22Rv1 (cell line): ENCODE results near the gene VEGFA.

Experiments used
- H3K27ac ChIP-seq: fragments of 450-650 bp; 2 replicates; pipeline ENCODE4 v1.5.1; 2017
- ZFX ChIP-seq: fragments of 450-650 bp; IDR thresholded peaks from 2 replicates; pipeline ENCODE4 v1.6.1; 2017; ENCODE audit warnings: antibody characterized with exemption, borderline replicate concordance
- TF ChIP-seq, protein P1 (sequence below): fragments of 450-650 bp; IDR thresholded peaks from 2 replicates; pipeline ENCODE4 v1.5.1; 2017; ENCODE audit warnings: mild to moderate bottlenecking

VEGFA gene

DNA sequence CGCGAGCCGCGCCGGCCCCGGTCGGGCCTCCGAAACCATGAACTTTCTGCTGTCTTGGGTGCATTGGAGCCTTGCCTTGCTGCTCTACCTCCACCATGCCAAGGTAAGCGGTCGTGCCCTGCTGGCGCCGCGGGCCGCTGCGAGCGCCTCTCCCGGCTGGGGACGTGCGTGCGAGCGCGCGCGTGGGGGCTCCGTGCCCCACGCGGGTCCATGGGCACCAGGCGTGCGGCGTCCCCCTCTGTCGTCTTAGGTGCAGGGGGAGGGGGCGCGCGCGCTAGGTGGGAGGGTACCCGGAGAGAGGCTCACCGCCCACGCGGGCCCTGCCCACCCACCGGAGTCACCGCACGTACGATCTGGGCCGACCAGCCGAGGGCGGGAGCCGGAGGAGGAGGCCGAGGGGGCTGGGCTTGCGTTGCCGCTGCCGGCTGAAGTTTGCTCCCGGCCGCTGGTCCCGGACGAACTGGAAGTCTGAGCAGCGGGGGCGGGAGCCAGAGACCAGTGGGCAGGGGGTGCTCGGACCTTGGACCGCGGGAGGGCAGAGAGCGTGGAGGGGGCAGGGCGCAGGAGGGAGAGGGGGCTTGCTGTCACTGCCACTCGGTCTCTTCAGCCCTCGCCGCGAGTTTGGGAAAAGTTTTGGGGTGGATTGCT is 1.3 kb downstream of the VEGFA start:
- H3K27ac ChIP-seq, result peak overlapping the region; percentile 96
- TF ChIP-seq, protein P1, sequence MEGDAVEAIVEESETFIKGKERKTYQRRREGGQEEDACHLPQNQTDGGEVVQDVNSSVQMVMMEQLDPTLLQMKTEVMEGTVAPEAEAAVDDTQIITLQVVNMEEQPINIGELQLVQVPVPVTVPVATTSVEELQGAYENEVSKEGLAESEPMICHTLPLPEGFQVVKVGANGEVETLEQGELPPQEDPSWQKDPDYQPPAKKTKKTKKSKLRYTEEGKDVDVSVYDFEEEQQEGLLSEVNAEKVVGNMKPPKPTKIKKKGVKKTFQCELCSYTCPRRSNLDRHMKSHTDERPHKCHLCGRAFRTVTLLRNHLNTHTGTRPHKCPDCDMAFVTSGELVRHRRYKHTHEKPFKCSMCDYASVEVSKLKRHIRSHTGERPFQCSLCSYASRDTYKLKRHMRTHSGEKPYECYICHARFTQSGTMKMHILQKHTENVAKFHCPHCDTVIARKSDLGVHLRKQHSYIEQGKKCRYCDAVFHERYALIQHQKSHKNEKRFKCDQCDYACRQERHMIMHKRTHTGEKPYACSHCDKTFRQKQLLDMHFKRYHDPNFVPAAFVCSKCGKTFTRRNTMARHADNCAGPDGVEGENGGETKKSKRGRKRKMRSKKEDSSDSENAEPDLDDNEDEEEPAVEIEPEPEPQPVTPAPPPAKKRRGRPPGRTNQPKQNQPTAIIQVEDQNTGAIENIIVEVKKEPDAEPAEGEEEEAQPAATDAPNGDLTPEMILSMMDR, result peak; percentile 23; the same call in 1 of the 2 replicates
- no peak for TF ChIP-seq ZFX

DNA sequence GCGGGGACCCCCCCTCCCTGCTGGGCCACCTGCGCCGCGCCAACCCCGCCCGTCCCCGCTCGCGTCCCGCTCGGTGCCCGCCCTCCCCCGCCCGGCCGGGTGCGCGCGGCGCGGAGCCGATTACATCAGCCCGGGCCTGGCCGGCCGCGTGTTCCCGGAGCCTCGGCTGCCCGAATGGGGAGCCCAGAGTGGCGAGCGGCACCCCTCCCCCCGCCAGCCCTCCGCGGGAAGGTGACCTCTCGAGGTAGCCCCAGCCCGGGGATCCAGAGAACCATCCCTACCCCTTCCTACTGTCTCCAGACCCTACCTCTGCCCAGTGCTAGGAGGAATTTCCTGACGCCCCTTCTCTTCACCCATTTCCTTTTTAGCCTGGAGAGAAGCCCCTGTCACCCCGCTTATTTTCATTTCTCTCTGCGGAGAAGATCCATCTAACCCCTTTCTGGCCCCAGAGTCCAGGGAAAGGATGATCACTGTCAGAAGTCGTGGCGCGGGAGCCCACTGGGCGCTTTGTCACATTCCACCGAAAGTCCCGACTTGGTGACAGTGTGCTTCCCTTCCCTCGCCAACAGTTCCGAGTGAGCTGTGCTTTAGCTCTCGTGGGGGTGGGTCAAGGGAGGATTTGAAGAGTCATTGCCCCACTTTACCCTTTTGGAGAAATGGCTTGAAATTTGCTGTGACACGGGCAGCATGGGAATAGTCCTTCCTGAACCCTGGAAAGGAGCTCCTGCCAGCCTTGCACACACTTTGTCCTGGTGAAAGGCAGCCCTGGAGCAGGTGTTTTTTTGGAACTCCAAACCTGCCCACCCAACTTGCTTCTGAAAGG is 2.1 kb downstream of the VEGFA start:
- peak overlapping the region; percentile 96 for H3K27ac ChIP-seq
- no peak for TF ChIP-seq ZFX
- TF ChIP-seq, protein P1, result no peak

DNA sequence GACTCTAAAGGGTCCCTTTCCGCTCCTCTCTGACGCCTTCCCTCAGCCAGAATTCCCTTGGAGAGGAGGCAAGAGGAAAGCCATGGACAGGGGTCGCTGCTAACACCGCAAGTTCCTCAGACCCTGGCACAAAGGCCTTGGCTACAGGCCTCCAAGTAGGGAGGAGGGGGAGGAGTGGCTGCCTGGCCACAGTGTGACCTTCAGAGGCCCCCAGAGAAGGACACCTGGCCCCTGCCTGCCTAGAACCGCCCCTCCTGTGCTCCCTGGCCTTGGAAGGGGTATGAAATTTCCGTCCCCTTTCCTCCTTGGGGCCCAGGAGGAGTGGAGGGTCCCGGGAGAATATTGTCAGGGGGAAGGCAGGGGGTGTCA is 2.7 kb downstream of the VEGFA start:
- peak overlapping the region; percentile 96 for H3K27ac ChIP-seq
- TF ChIP-seq, protein P1, result no peak
- TF ChIP-seq ZFX, result no peak

DNA sequence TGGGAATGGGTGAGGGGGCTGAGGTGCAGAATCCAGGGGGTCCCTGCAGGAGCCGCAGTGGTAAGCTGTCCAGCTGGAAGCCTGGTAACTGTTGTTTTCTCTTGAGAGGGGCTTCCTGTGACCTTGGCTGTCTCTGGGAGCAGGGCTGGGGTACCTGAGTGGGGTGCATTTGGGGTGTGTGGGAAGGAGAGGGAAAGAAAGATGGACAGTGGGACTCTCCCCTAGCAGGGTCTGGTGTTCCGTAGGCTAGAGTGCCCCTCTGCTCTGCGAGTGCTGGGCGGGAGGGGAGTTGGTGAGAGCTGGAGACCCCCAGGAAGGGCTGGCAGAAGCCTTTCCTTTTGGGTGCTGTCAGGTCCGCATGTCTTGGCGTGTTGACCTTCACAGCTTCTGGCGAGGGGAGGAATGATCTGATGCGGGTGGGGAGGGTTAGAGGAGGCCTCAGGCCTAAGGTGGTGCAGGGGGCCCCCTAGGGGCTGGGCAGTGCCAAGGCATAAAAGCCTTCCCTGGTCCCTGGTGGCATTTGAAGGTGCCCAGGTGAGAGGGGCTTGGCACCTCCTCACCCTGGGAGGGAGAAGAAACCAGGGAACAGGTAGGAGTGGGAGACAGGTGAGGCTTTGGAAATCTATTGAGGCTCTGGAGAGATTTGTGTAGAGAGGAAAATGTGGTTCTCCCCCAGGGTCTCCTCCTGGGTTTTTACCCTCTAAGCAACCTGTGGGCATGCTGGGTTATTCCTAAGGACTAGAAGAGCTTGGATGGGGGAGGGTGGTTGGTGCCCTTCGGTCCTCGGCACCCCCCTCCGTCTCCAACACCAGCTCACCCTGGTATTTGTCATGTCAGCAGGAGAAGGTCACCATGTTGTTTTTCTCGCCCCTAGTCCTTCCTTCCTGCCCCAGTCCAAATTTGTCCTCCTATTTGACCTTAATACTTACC is 3.3 kb downstream of the VEGFA start:
- no peak for TF ChIP-seq ZFX
- TF ChIP-seq, protein P1, result peak; percentile 90
- H3K27ac ChIP-seq, result peak overlapping the region; percentile 96

DNA sequence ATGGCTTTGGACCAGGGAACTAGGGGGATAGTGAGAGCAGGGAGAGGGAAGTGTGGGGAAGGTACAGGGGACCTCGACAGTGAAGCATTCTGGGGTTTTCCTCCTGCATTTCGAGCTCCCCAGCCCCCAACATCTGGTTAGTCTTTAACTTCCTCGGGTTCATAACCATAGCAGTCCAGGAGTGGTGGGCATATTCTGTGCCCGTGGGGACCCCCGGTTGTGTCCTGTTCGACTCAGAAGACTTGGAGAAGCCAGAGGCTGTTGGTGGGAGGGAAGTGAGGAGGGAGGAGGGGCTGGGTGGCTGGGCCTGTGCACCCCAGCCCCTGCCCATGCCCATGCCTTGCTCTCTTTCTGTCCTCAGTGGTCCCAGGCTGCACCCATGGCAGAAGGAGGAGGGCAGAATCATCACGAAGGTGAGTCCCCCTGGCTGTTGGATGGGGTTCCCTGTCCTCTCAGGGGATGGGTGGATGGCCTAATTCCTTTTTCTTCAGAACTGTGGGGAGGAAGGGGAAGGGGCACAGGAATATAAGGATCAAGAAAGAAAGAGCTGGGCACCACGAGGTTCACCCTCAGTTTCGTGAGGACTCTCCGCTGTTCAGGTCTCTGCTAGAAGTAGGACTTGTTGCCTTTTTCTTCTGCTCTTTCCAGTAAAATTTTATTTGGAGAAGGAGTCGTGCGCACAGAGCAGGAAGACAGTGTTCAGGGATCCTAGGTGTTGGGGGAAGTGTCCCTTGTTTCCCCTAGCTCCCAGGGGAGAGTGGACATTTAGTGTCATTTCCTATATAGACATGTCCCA is 4.2 kb downstream of the VEGFA start:
- H3K27ac ChIP-seq, result peak overlapping the region; percentile 96
- no peak for TF ChIP-seq ZFX
- TF ChIP-seq, protein P1, result no peak

DNA sequence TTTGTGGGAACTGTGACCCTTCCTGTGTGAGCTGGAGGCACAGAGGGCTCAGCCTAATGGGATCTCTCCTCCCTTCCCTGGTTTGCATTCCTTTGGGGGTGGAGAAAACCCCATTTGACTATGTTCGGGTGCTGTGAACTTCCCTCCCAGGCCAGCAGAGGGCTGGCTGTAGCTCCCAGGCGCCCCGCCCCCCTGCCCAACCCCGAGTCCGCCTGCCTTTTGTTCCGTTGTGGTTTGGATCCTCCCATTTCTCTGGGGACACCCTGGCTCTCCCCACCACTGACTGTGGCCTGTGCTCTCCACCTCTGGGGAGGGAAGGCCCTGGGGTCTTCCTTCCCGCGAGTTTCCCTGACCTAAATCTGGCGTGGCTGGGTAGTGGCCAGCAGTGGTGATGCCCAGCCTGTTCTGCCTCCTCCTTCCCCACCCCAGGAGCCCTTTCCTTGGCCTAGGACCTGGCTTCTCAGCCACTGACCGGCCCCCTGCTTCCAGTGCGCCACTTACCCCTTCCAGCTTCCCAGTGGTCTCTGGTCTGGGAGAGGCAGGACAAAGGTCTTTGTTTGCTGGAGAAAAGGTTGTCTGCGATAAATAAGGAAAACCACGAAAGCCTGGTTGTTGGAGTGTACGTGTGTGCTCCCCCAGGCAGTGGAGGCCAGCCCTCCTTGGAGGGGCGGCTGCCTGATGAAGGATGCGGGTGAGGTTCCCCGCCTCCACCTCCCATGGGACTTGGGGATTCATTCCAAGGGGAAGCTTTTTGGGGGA is 4.9 kb downstream of the VEGFA start:
- TF ChIP-seq ZFX, result no peak
- TF ChIP-seq, protein P1, result peak; percentile 66
- H3K27ac ChIP-seq, result peak overlapping the region; percentile 96; the same call in 1 of the 2 replicates
